HL-60 (cell line): ENCODE data around the gene SPTAN1.

ENCODE experiments used
- TF ChIP-seq, protein P1 (sequence below): IDR thresholded peaks from one replicate; pipeline ENCODE4 v1.5.1; 2011; ENCODE audit warnings: low read length, control low read depth, inconsistent platforms; ENCODE audit not compliant: insufficient read depth
- TF ChIP-seq, protein P2 (sequence below): IDR thresholded peaks from 2 replicates; pipeline ENCODE4 v1.6.1; 2012; ENCODE audit warnings: low read depth; ENCODE audit not compliant: insufficient replicate concordance

DNA sequence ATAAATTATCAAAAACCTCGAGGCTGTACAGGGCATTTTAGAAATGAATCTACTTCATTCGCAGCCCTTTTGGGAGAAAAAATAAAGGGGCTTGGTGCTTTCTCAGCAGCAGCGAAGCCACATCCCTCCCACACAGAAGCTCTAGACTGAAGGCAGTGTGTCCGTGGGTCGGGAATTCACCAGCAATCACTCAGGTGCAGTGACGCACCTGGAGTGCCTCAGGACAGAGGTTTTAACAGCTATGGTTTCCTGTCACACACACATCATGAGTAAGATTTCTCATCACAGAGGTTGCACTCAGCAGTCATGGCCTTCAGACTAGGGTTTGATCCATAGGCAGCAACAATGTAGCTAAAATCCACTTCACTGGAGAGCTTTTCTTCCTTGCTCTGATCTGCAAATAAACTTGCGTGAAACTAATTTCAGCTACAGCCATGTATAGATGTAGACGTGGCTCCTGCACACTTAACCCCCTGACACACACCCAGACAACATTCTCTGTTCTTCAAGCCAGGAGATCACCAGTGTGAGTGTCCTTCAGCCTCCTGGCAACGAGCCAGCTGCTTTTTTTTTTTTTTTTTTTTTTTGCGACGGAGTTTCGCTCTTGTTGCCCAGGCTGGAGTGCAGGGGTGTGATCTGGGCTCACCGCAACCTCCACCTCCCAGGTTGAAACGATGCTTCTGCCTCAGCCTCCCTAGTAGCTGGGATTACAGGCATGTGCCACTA lies 69.5 kb downstream of the SPTAN1 start:
- TF ChIP-seq, protein P1, sequence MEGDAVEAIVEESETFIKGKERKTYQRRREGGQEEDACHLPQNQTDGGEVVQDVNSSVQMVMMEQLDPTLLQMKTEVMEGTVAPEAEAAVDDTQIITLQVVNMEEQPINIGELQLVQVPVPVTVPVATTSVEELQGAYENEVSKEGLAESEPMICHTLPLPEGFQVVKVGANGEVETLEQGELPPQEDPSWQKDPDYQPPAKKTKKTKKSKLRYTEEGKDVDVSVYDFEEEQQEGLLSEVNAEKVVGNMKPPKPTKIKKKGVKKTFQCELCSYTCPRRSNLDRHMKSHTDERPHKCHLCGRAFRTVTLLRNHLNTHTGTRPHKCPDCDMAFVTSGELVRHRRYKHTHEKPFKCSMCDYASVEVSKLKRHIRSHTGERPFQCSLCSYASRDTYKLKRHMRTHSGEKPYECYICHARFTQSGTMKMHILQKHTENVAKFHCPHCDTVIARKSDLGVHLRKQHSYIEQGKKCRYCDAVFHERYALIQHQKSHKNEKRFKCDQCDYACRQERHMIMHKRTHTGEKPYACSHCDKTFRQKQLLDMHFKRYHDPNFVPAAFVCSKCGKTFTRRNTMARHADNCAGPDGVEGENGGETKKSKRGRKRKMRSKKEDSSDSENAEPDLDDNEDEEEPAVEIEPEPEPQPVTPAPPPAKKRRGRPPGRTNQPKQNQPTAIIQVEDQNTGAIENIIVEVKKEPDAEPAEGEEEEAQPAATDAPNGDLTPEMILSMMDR, result no peak
- TF ChIP-seq, protein P2, sequence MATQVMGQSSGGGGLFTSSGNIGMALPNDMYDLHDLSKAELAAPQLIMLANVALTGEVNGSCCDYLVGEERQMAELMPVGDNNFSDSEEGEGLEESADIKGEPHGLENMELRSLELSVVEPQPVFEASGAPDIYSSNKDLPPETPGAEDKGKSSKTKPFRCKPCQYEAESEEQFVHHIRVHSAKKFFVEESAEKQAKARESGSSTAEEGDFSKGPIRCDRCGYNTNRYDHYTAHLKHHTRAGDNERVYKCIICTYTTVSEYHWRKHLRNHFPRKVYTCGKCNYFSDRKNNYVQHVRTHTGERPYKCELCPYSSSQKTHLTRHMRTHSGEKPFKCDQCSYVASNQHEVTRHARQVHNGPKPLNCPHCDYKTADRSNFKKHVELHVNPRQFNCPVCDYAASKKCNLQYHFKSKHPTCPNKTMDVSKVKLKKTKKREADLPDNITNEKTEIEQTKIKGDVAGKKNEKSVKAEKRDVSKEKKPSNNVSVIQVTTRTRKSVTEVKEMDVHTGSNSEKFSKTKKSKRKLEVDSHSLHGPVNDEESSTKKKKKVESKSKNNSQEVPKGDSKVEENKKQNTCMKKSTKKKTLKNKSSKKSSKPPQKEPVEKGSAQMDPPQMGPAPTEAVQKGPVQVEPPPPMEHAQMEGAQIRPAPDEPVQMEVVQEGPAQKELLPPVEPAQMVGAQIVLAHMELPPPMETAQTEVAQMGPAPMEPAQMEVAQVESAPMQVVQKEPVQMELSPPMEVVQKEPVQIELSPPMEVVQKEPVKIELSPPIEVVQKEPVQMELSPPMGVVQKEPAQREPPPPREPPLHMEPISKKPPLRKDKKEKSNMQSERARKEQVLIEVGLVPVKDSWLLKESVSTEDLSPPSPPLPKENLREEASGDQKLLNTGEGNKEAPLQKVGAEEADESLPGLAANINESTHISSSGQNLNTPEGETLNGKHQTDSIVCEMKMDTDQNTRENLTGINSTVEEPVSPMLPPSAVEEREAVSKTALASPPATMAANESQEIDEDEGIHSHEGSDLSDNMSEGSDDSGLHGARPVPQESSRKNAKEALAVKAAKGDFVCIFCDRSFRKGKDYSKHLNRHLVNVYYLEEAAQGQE, result no peak
